A673 (cell line): ENCODE measurements around the gene PDE4B. TPM values are rescaled to one million over a fixed set of nuclear protein-coding genes. Genes with fewer than 3 reads are reported as not detected.
"Not testable (repeated sequence)": the region's sequence is repeated elsewhere in the genome, so short reads cannot be mapped to it uniquely, and the experiment has no call there.

Experiments used
- BruUV-seq: library from RNA; stranded (reverse); fragments of 400-500 nt; replicated peaks from 2 replicates; lab custom pipeline; 2021; lab: Mats Ljungman, UMichigan
- CTCF ChIA-PET: fragments of 300-600 bp; sonication (Branson Sonifier 250); formaldehyde crosslinking; loops from one replicate; lab custom pipeline; 2022; ENCODE audit warnings: antibody characterized with exemption; lab: Charles Lee
- POLR2A ChIA-PET: fragments of 300-600 bp; sonication (Branson Sonifier 250); formaldehyde crosslinking; loops from one replicate; lab custom pipeline; 2022; ENCODE audit warnings: antibody characterized with exemption; ENCODE audit not compliant: low non-redundant PET; lab: Charles Lee
- DNase-seq: peaks from one replicate; pipeline ENCODE4 v3.0.0-alpha.2; 2015; ENCODE audit warnings: low spot score
- H3K27ac ChIP-seq: fragments of 200-600 bp; sonication (generic); 2 replicates; pipeline ENCODE4 v1.5.1; 2016; ENCODE audit warnings: mixed run types, low read depth, mild to moderate bottlenecking, mixed read lengths, antibody characterized with exemption, low read length; ENCODE audit not compliant: poor library complexity, severe bottlenecking
- H3K27me3 ChIP-seq: fragments of 200-600 bp; sonication (generic); replicated peaks from 2 replicates; pipeline ENCODE4 v1.6.1; 2017; ENCODE audit warnings: mixed run types, low read depth, mild to moderate bottlenecking, mixed read lengths, antibody characterized with exemption, low read length; ENCODE audit not compliant: insufficient read depth, poor library complexity
- H3K36me3 ChIP-seq: fragments of 200-600 bp; sonication (generic); 2 replicates; pipeline ENCODE4 v1.6.1; 2016; ENCODE audit warnings: mixed run types, mild to moderate bottlenecking, mixed read lengths, antibody characterized with exemption, low read length; ENCODE audit not compliant: insufficient read depth, poor library complexity, severe bottlenecking
- H3K4me1 ChIP-seq: fragments of 200-600 bp; sonication (generic); 2 replicates; pipeline ENCODE4 v1.6.1; 2017; ENCODE audit warnings: mixed run types, mild to moderate bottlenecking, mixed read lengths, antibody characterized with exemption, low read length; ENCODE audit not compliant: insufficient read depth, poor library complexity, severe bottlenecking
- H3K4me3 ChIP-seq: fragments of 200-600 bp; sonication (generic); 2 replicates; pipeline ENCODE4 v1.5.1; 2016; ENCODE audit warnings: low read depth, mixed run types, mild to moderate bottlenecking, mixed read lengths, low read length; ENCODE audit not compliant: poor library complexity, severe bottlenecking
- H3K9me3 ChIP-seq: fragments of 200-600 bp; sonication (generic); 2 replicates; pipeline ENCODE4 v1.6.1; 2016; ENCODE audit warnings: mixed run types, low read depth, mild to moderate bottlenecking, mixed read lengths, antibody characterized with exemption, low read length; ENCODE audit not compliant: poor library complexity, severe bottlenecking
- EZH2 ChIP-seq: fragments of 200-600 bp; sonication (generic); IDR thresholded peaks from 2 replicates; pipeline ENCODE4 v1.6.1; 2017; ENCODE audit warnings: borderline replicate concordance, low read depth, mild to moderate bottlenecking, mixed read lengths, antibody characterized with exemption, low read length; ENCODE audit not compliant: poor library complexity, severe bottlenecking
- intact Hi-C: fragments of 100-400 bp; cut with micrococcal nuclease; formaldehyde crosslinking; loops from one replicate; pipeline ENCODE4 v1.10.0; 2022; ENCODE audit not compliant: unreplicated experiment
- total RNA-seq: library from RNA; stranded (reverse); gene quantifications from 2 replicates; pipeline ENCODE4 v1.2.3, GENCODE V29; 2021
- TF ChIP-seq, protein P1 (sequence below): fragments of 300-800, 200-600 bp; sonication (generic); conservative IDR thresholded peaks from 2 replicates; pipeline ENCODE4 v1.5.1; 2017; ENCODE audit warnings: low read depth, mild to moderate bottlenecking, antibody characterized with exemption, low read length, moderate library complexity, mixed read lengths

PDE4B gene
- total RNA-seq, 1 experiment from 2014 or later: 20.0 TPM

GRCh38 chr1:66316464-66317247, 524.0 kb downstream of the PDE4B start:
- H3K27me3 ChIP-seq: no peaks in the 10 kb centered on the region
- TF ChIP-seq EZH2: no peak
- TF ChIP-seq, protein P1, sequence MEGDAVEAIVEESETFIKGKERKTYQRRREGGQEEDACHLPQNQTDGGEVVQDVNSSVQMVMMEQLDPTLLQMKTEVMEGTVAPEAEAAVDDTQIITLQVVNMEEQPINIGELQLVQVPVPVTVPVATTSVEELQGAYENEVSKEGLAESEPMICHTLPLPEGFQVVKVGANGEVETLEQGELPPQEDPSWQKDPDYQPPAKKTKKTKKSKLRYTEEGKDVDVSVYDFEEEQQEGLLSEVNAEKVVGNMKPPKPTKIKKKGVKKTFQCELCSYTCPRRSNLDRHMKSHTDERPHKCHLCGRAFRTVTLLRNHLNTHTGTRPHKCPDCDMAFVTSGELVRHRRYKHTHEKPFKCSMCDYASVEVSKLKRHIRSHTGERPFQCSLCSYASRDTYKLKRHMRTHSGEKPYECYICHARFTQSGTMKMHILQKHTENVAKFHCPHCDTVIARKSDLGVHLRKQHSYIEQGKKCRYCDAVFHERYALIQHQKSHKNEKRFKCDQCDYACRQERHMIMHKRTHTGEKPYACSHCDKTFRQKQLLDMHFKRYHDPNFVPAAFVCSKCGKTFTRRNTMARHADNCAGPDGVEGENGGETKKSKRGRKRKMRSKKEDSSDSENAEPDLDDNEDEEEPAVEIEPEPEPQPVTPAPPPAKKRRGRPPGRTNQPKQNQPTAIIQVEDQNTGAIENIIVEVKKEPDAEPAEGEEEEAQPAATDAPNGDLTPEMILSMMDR: no peak
- intact Hi-C loops: no loop called here
- no peak overlapping the region for H3K27ac ChIP-seq
- peaks cover 13% of the 10 kb centered on the region for H3K4me1 ChIP-seq
- H3K36me3 ChIP-seq: no peaks in the 10 kb centered on the region
- no peak for DNase-seq
- H3K9me3 ChIP-seq: no peaks in the 10 kb centered on the region
- no peak overlapping the region for H3K4me3 ChIP-seq
- POLR2A ChIA-PET: no interaction called here
- no TSS peak for BruUV-seq
- CTCF ChIA-PET: no interaction called here

DNA sequence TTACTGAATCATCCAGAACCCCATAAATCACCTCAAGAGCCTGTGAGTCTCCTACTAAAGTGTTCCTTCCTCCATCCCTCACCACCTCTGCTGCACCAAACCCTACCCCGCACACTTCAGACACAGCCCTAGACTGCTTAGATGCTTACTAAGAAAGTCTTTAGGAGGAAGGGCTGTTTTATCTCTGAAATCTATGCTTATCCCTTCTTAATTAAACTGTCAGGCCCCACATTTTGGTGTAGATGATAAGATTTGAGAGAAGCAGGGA, 524.5 kb downstream of the PDE4B start:
- no peak for DNase-seq
- Histone ChIP-seq H3K36me3 (no peaks in the 10 kb centered on the region), H3K27ac (no peak overlapping the region), H3K27me3 (no peaks in the 10 kb centered on the region), H3K9me3 (no peaks in the 10 kb centered on the region), H3K4me3 (no peak overlapping the region), H3K4me1 (peaks cover 13% of the 10 kb centered on the region)
- no TSS peak for BruUV-seq
- ChIA-PET POLR2A (no interaction called here), CTCF (no interaction called here)
- TF ChIP-seq, protein P1: no peak
- TF ChIP-seq EZH2: no peak
- intact Hi-C loops: no loop called here

- no peaks in the 10 kb centered on the region for H3K36me3 ChIP-seq
- H3K27me3 ChIP-seq: no peaks in the 10 kb centered on the region
- intact Hi-C loops: no loop called here
- no peaks in the 10 kb centered on the region for H3K9me3 ChIP-seq
- no peak overlapping the region for H3K4me3 ChIP-seq
- CTCF ChIA-PET: no interaction called here
- POLR2A ChIA-PET: no interaction called here
- no peak for DNase-seq
- TF ChIP-seq, protein P1: no peak
- no peak for TF ChIP-seq EZH2
- no peak overlapping the region for H3K27ac ChIP-seq
- no TSS peak for BruUV-seq
- H3K4me1 ChIP-seq: no peaks in the 10 kb centered on the region
Observed at GRCh38 chr1:66320231-66320630, 527.5 kb downstream of the PDE4B start.

GRCh38 chr1:66322462-66322861, 529.8 kb downstream of the PDE4B start:
- H3K27ac ChIP-seq, POLR2A ChIA-PET: not testable (repeated sequence)

More at GRCh38 chr1:66322462-66322861, 529.8 kb downstream of the PDE4B start:
- CTCF ChIA-PET, BruUV-seq, H3K4me3 ChIP-seq, H3K27me3 ChIP-seq, DNase-seq, H3K9me3 ChIP-seq, intact Hi-C loops, H3K4me1 ChIP-seq, H3K36me3 ChIP-seq: not testable (repeated sequence)
